ENCODE data around the gene SORBS2. TPM values are rescaled to one million over a fixed set of nuclear protein-coding genes. Genes with fewer than 3 reads are reported as not detected.

SORBS2 gene
- total RNA-seq, 1 donor from 2014 or later, result 20.0 TPM

DNA sequence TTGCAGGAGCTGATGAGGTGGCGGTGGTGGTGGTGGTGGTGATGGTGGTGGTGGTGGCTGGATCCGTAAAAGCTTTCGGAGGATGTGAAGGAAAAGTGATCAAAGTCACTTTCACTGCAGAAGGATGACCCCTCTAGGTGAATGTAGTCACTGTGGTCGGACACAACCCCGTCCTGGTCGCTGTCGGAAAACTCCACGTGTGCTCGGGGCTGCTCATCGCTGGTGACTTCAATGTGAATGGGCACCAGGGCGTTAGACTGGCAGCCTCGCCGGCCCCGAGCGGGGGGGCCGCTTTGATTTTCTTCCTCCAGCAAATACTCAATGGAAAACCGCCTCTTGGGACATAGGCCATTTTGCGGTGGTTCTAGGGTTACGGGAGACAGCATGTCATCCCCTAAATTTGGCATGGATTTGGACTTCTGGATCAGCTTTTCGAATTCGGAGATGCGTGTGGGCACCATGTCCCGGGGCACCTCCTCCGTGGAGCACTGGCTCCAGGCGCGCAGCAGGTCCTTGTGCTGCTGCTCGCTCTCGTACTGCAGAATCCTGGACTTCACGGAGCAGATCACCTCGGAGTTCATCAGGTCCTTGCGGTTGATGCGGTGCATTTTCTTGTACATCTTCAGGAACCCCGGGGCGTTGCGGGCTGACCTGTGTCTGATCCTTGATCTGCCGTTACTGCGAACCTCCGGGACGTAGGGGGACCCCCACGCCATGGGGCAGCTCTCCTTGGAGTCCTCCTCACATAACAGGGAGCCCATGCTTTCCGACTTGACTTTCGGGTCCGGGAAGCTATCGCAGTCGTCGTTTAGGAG lies 188.3 kb downstream of the SORBS2 start:
- Mint-ChIP-seq H3K9me3 (ENCODE audit: unreplicated experiment) (no peaks in the 10 kb centered on the region), H3K27ac (ENCODE audit: unreplicated experiment) (no peak overlapping the region), H3K27me3 (ENCODE audit: unreplicated experiment) (peaks cover 2% of the 10 kb centered on the region), H3K36me3 (ENCODE audit: low read depth, unreplicated experiment) (no peaks in the 10 kb centered on the region), H3K4me3 (ENCODE audit: unreplicated experiment) (no peak overlapping the region), H3K4me1 (ENCODE audit: unreplicated experiment) (no peaks in the 10 kb centered on the region)
- TF ChIP-seq, protein P1, sequence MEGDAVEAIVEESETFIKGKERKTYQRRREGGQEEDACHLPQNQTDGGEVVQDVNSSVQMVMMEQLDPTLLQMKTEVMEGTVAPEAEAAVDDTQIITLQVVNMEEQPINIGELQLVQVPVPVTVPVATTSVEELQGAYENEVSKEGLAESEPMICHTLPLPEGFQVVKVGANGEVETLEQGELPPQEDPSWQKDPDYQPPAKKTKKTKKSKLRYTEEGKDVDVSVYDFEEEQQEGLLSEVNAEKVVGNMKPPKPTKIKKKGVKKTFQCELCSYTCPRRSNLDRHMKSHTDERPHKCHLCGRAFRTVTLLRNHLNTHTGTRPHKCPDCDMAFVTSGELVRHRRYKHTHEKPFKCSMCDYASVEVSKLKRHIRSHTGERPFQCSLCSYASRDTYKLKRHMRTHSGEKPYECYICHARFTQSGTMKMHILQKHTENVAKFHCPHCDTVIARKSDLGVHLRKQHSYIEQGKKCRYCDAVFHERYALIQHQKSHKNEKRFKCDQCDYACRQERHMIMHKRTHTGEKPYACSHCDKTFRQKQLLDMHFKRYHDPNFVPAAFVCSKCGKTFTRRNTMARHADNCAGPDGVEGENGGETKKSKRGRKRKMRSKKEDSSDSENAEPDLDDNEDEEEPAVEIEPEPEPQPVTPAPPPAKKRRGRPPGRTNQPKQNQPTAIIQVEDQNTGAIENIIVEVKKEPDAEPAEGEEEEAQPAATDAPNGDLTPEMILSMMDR (IDR thresholded peaks at IDR 0.05; ENCODE audit: unreplicated experiment), result no peak
- DNase-seq (ENCODE audit: low spot score), result no peak

DNA sequence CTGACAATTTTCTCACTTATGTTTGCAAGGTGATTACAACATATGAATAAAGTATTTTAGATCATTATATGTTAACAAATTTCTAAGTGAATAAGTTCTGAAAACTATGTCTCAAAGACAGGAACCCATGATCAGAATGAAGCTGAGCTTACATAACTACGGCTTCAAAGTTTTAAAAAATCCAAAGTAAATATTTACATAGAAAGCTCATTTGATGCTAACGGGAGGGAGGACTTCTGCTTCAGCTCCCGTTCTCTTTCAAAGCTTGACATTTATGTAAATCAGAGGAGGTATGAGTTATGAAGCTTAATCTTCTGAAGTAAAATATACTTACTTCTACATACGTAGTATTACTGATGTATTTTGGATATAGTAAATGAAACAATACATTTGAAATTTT lies 203.8 kb downstream of the SORBS2 start:
- Mint-ChIP-seq H3K27me3 (ENCODE audit: unreplicated experiment) (no peaks in the 10 kb centered on the region), H3K36me3 (ENCODE audit: low read depth, unreplicated experiment) (no peaks in the 10 kb centered on the region), H3K9me3 (ENCODE audit: unreplicated experiment) (no peaks in the 10 kb centered on the region), H3K4me3 (ENCODE audit: unreplicated experiment) (no peak overlapping the region), H3K4me1 (ENCODE audit: unreplicated experiment) (no peaks in the 10 kb centered on the region), H3K27ac (ENCODE audit: unreplicated experiment) (no peak overlapping the region)
- TF ChIP-seq, protein P1 (IDR thresholded peaks at IDR 0.05; ENCODE audit: unreplicated experiment), result no peak
- no peak for DNase-seq (ENCODE audit: low spot score)

DNA sequence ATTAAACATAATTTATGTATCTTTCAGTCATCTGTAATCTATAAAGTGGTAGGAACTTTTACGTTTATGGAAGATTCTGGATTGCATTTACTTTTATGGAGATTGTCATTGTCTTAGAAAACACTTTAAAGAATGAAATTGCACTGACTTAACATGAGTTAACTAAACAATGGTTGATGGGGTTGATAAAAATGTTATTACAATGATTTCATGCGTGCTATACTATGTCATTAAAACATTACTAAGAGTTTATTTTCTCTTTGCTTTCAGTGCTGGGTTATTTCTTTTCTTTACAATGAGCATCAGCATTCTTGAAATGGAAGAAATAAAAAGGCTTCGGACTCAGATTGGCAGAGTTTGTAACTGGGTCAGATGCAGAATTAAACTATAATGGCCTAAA lies 209.6 kb downstream of the SORBS2 start:
- no peak overlapping the region for H3K27ac Mint-ChIP-seq (ENCODE audit: unreplicated experiment)
- H3K4me3 Mint-ChIP-seq (ENCODE audit: unreplicated experiment), result no peak overlapping the region
- no peaks in the 10 kb centered on the region for H3K4me1 Mint-ChIP-seq (ENCODE audit: unreplicated experiment)
- TF ChIP-seq, protein P1 (IDR thresholded peaks at IDR 0.05; ENCODE audit: unreplicated experiment), result no peak
- no peaks in the 10 kb centered on the region for H3K27me3 Mint-ChIP-seq (ENCODE audit: unreplicated experiment)
- no peak for DNase-seq (ENCODE audit: low spot score)
- no peaks in the 10 kb centered on the region for H3K36me3 Mint-ChIP-seq (ENCODE audit: low read depth, unreplicated experiment)
- no peaks in the 10 kb centered on the region for H3K9me3 Mint-ChIP-seq (ENCODE audit: unreplicated experiment)

DNA sequence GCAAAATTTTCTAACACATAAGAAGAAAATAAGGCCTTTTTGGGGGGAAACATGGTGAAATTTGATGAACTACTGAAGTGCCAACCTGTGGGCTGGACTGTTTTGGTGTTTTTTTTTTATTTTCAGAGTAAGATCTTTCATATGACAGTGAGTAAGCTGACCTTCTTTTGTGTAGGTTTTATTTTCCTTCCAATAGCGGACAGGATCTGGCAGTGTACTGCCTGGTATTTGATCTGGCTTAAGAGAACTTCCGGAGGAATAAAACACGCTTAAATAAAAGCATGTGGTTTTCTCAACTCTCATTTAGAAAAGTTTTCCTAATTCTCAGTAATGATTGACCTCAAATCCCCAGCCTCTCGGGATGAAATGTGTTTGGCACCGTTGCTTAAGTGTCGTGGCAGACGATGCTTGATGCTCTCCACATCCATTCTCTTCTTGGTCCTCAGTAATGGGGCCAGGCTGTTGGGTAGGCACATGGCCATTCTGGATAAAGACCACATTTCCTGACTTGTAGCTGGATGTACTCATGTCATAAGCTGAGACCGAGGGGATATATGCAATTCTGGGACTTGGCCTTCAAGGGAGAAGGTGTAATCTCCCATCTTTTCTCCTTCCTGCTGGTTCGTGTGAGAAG lies 211.1 kb downstream of the SORBS2 start:
- Mint-ChIP-seq H3K4me1 (ENCODE audit: unreplicated experiment) (no peaks in the 10 kb centered on the region), H3K36me3 (ENCODE audit: low read depth, unreplicated experiment) (no peaks in the 10 kb centered on the region), H3K27ac (ENCODE audit: unreplicated experiment) (no peak overlapping the region), H3K27me3 (ENCODE audit: unreplicated experiment) (no peaks in the 10 kb centered on the region), H3K9me3 (ENCODE audit: unreplicated experiment) (no peaks in the 10 kb centered on the region), H3K4me3 (ENCODE audit: unreplicated experiment) (no peak overlapping the region)
- TF ChIP-seq, protein P1 (IDR thresholded peaks at IDR 0.05; ENCODE audit: unreplicated experiment), result no peak
- no peak for DNase-seq (ENCODE audit: low spot score)

Measured in endothelial cell (in vitro differentiated cells).